Mesendoderm (in vitro differentiated cells): ENCODE data around the gene RGS10.

Source experiments
- DNase-seq: peaks from one replicate; pipeline ENCODE4 v3.0.0; 2013
- H2AK5ac ChIP-seq: 2 replicates; pipeline ENCODE4 v1.6.1; 2013; ENCODE audit warnings: low read length, inconsistent platforms
- H2BK120ac ChIP-seq: 2 replicates; pipeline ENCODE4 v1.6.1; 2013; ENCODE audit warnings: low read depth, mild to moderate bottlenecking, low read length, moderate library complexity, mixed read lengths
- H2BK15ac ChIP-seq: replicated peaks from 2 replicates; pipeline ENCODE4 v1.6.1; 2013; ENCODE audit warnings: low read depth, mild to moderate bottlenecking, moderate library complexity
- H2BK5ac ChIP-seq: 2 replicates; pipeline ENCODE4 v1.6.1; 2013; ENCODE audit warnings: low read length, inconsistent platforms
- H3K18ac ChIP-seq: 2 replicates; pipeline ENCODE4 v1.6.1; 2013; ENCODE audit warnings: mild to moderate bottlenecking, low read length, mixed read lengths
- H3K23ac ChIP-seq: one replicate; pipeline ENCODE4 v1.6.1; 2013; ENCODE audit warnings: low read length
- H3K27ac ChIP-seq: 2 replicates; pipeline ENCODE4 v1.5.1; 2013; ENCODE audit warnings: low read depth, mild to moderate bottlenecking, inconsistent platforms, low read length, moderate library complexity
- H3K27me3 ChIP-seq: 2 replicates; pipeline ENCODE4 v1.6.1; 2013; ENCODE audit warnings: low read length, control low read depth, mild to moderate bottlenecking, inconsistent platforms; ENCODE audit not compliant: insufficient read depth, poor library complexity
- H3K36me3 ChIP-seq: 2 replicates; pipeline ENCODE4 v1.6.1; 2013; ENCODE audit warnings: low read length, inconsistent platforms; ENCODE audit not compliant: control insufficient read depth, insufficient read depth
- H3K4ac ChIP-seq: one replicate; pipeline ENCODE4 v1.6.1; 2013; ENCODE audit warnings: low read depth, mild to moderate bottlenecking, low read length, moderate library complexity
- H3K4me1 ChIP-seq: 2 replicates; pipeline ENCODE4 v1.6.1; 2013; ENCODE audit warnings: low read depth, low read length, inconsistent platforms; ENCODE audit not compliant: control insufficient read depth
- H3K4me2 ChIP-seq: 2 replicates; pipeline ENCODE4 v1.6.1; 2013; ENCODE audit warnings: low read length
- H3K4me3 ChIP-seq: 2 replicates; pipeline ENCODE4 v1.5.1; 2013; ENCODE audit warnings: mild to moderate bottlenecking, low read length
- H3K56ac ChIP-seq: one replicate; pipeline ENCODE4 v1.6.1; 2013; ENCODE audit warnings: low read length
- H3K79me1 ChIP-seq: 2 replicates; pipeline ENCODE4 v1.6.1; 2013; ENCODE audit warnings: low read length, inconsistent platforms
- H3K79me2 ChIP-seq: 2 replicates; pipeline ENCODE4 v1.6.1; 2013; ENCODE audit warnings: mild to moderate bottlenecking, low read length; ENCODE audit not compliant: control insufficient read depth, insufficient read depth
- H3K9ac ChIP-seq: 2 replicates; pipeline ENCODE4 v1.6.1; 2013; ENCODE audit warnings: low read length, inconsistent platforms
- H4K5ac ChIP-seq: one replicate; pipeline ENCODE4 v1.6.1; 2013; ENCODE audit warnings: low read length
- H4K8ac ChIP-seq: one replicate; pipeline ENCODE4 v1.6.1; 2013; ENCODE audit warnings: low read depth, mild to moderate bottlenecking, control low read depth, low read length, moderate library complexity
- WGBS: extraction: QIAGEN DNeasy Blood & Tissue Kit; methylation state at CpG from one replicate; pipeline ENCODE4 v1.1.7; 2013; ENCODE audit warnings: low lambda C conversion rate, missing lambda C conversion rate; ENCODE audit not compliant: insufficient coverage; ENCODE audit errors: extremely low coverage; 5-methylcytosine and 5-hydroxymethylcytosine counted together

The RGS10 gene

GRCh38 chr10:119514819-119515218 is 27.7 kb downstream of the RGS10 start:
- Histone ChIP-seq H4K5ac (no peak overlapping the region), H2BK5ac (no peak overlapping the region), H3K9ac (no peak overlapping the region), H3K27ac (no peak overlapping the region), H2BK15ac (no peak overlapping the region), H3K27me3 (no peaks in the 10 kb centered on the region), H3K79me1 (no peaks in the 10 kb centered on the region), H3K18ac (no peak overlapping the region), H2BK120ac (no peak overlapping the region), H3K4me1 (peaks cover 7% of the 10 kb centered on the region), H3K23ac (no peak overlapping the region), H4K8ac (no peak overlapping the region), H3K36me3 (no peaks in the 10 kb centered on the region), H2AK5ac (no peak overlapping the region), H3K4ac (no peak overlapping the region), H3K56ac (no peak overlapping the region), H3K79me2 (no peaks in the 10 kb centered on the region), H3K4me3 (no peak overlapping the region), H3K4me2 (no peak overlapping the region)
- no peak for DNase-seq
- no CpG with 5 or more reads among the region's 6 CpGs for WGBS

- no peak overlapping the region for H2BK5ac ChIP-seq
- H2AK5ac ChIP-seq = no peak overlapping the region
- no peak overlapping the region for H3K9ac ChIP-seq
- no peak overlapping the region for H3K27ac ChIP-seq
- no peak overlapping the region for H2BK120ac ChIP-seq
- no peaks in the 10 kb centered on the region for H3K36me3 ChIP-seq
- no peak overlapping the region for H4K5ac ChIP-seq
- no peaks in the 10 kb centered on the region for H3K79me1 ChIP-seq
- H3K4me3 ChIP-seq = no peak overlapping the region
- no peak overlapping the region for H3K56ac ChIP-seq
- no peak overlapping the region for H2BK15ac ChIP-seq
- WGBS = no CpG with 5 or more reads among the region's 19 CpGs
- peaks cover 2% of the 10 kb centered on the region for H3K4me1 ChIP-seq
- no peak overlapping the region for H4K8ac ChIP-seq
- H3K79me2 ChIP-seq = no peaks in the 10 kb centered on the region
- H3K23ac ChIP-seq = no peak overlapping the region
- H3K18ac ChIP-seq = no peak overlapping the region
- no peaks in the 10 kb centered on the region for H3K27me3 ChIP-seq
- no peak overlapping the region for H3K4me2 ChIP-seq
- no peak overlapping the region for H3K4ac ChIP-seq
- no peak for DNase-seq
Observed at GRCh38 chr10:119511828-119512515, 30.5 kb downstream of the RGS10 start.

- H3K27me3 ChIP-seq = no peaks in the 10 kb centered on the region
- H3K36me3 ChIP-seq = no peaks in the 10 kb centered on the region
- no peak overlapping the region for H4K8ac ChIP-seq
- H2BK120ac ChIP-seq = no peak overlapping the region
- no peak overlapping the region for H2BK15ac ChIP-seq
- H3K56ac ChIP-seq = no peak overlapping the region
- no peak overlapping the region for H3K4ac ChIP-seq
- H3K4me2 ChIP-seq = no peak overlapping the region
- no peak overlapping the region for H3K23ac ChIP-seq
- no peak overlapping the region for H3K9ac ChIP-seq
- no peak overlapping the region for H2BK5ac ChIP-seq
- H3K27ac ChIP-seq = no peak overlapping the region
- H3K4me1 ChIP-seq = no peaks in the 10 kb centered on the region
- H2AK5ac ChIP-seq = no peak overlapping the region
- no peak overlapping the region for H3K4me3 ChIP-seq
- H3K79me1 ChIP-seq = no peaks in the 10 kb centered on the region
- no CpG with 5 or more reads among the region's 10 CpGs for WGBS
- no peaks in the 10 kb centered on the region for H3K79me2 ChIP-seq
- no peak overlapping the region for H4K5ac ChIP-seq
- no peak overlapping the region for H3K18ac ChIP-seq
- no peak for DNase-seq
Observed at GRCh38 chr10:119509909-119510451, 32.5 kb downstream of the RGS10 start.

- H3K79me1 ChIP-seq = no peaks in the 10 kb centered on the region
- WGBS = no CpG with 5 or more reads among the region's 5 CpGs
- H3K27ac ChIP-seq = no peak overlapping the region
- H3K18ac ChIP-seq = no peak overlapping the region
- no peak overlapping the region for H2BK5ac ChIP-seq
- H3K79me2 ChIP-seq = no peaks in the 10 kb centered on the region
- H3K4me2 ChIP-seq = no peak overlapping the region
- H4K5ac ChIP-seq = no peak overlapping the region
- H4K8ac ChIP-seq = no peak overlapping the region
- H2BK120ac ChIP-seq = no peak overlapping the region
- no peak overlapping the region for H3K23ac ChIP-seq
- no peak overlapping the region for H2BK15ac ChIP-seq
- H3K9ac ChIP-seq = no peak overlapping the region
- no peak for DNase-seq
- no peak overlapping the region for H2AK5ac ChIP-seq
- no peak overlapping the region for H3K4ac ChIP-seq
- no peak overlapping the region for H3K4me3 ChIP-seq
- no peaks in the 10 kb centered on the region for H3K27me3 ChIP-seq
- peaks cover 6% of the 10 kb centered on the region for H3K4me1 ChIP-seq
- no peak overlapping the region for H3K56ac ChIP-seq
- no peaks in the 10 kb centered on the region for H3K36me3 ChIP-seq
Observed at GRCh38 chr10:119507115-119507514, 35.4 kb downstream of the RGS10 start.

GRCh38 chr10:119505588-119506315 is 36.8 kb downstream of the RGS10 start:
- Histone ChIP-seq H3K56ac (no peak overlapping the region), H3K4ac (no peak overlapping the region), H3K36me3 (no peaks in the 10 kb centered on the region), H3K4me3 (no peak overlapping the region), H3K27ac (no peak overlapping the region), H3K18ac (no peak overlapping the region), H3K23ac (no peak overlapping the region), H2BK120ac (no peak overlapping the region), H3K4me2 (no peak overlapping the region), H3K4me1 (peaks cover 6% of the 10 kb centered on the region), H3K79me1 (no peaks in the 10 kb centered on the region), H3K27me3 (no peaks in the 10 kb centered on the region), H3K9ac (no peak overlapping the region), H3K79me2 (no peaks in the 10 kb centered on the region), H4K5ac (no peak overlapping the region), H2BK15ac (no peak overlapping the region), H2BK5ac (no peak overlapping the region), H4K8ac (no peak overlapping the region), H2AK5ac (no peak overlapping the region)
- WGBS = no CpG with 5 or more reads among the region's 21 CpGs
- DNase-seq = no peak
